RWPE2 (cell line): ENCODE measurements around the gene ERICH2.

Experiments
- ATAC-seq: fragments of 200-7000 bp; cut with Tn5 transposase; 3 replicates; pipeline ENCODE4 v1.9.1; 2021; ENCODE audit warnings: low read depth
- DNase-seq: peaks from one replicate; pipeline ENCODE4 v3.0.0-alpha.2; 2020; ENCODE audit warnings: low spot score
- H3K27ac ChIP-seq: fragments of 450-650 bp; 2 replicates; pipeline ENCODE4 v1.5.1; 2017; ENCODE audit warnings: mild to moderate bottlenecking; ENCODE audit not compliant: poor library complexity, severe bottlenecking
- H3K27me3 ChIP-seq: fragments of 250-450 bp; sonication (Bioruptor Pico); 2 replicates; pipeline ENCODE4 v1.5.1; 2021; ENCODE audit warnings: mild to moderate bottlenecking, moderate library complexity; ENCODE audit not compliant: insufficient read depth, poor library complexity, severe bottlenecking
- H3K36me3 ChIP-seq: fragments of 250-450 bp; sonication (Bioruptor Pico); 2 replicates; pipeline ENCODE4 v1.5.1; 2020; ENCODE audit warnings: low read depth, mild to moderate bottlenecking, moderate library complexity
- H3K4me1 ChIP-seq: fragments of 250-450 bp; sonication (Bioruptor Pico); 2 replicates; pipeline ENCODE4 v1.5.1; 2021; ENCODE audit warnings: mild to moderate bottlenecking, moderate library complexity; ENCODE audit not compliant: insufficient read depth, poor library complexity, severe bottlenecking
- H3K4me3 ChIP-seq: fragments of 250-450 bp; sonication (Bioruptor Pico); 2 replicates; pipeline ENCODE4 v1.5.1; 2021; ENCODE audit warnings: mild to moderate bottlenecking, moderate library complexity; ENCODE audit not compliant: severe bottlenecking
- H3K9me3 ChIP-seq: fragments of 250-450 bp; sonication (Bioruptor Pico); 2 replicates; pipeline ENCODE4 v1.5.1; 2021; ENCODE audit warnings: mild to moderate bottlenecking, moderate library complexity; ENCODE audit not compliant: severe bottlenecking
- TF ChIP-seq, protein P1 (sequence below): fragments of 450-650 bp; IDR thresholded peaks from one replicate; pipeline ENCODE4 v1.5.1; 2017; ENCODE audit warnings: mild to moderate bottlenecking, moderate library complexity; ENCODE audit not compliant: poor library complexity, severe bottlenecking

ERICH2 gene

DNA sequence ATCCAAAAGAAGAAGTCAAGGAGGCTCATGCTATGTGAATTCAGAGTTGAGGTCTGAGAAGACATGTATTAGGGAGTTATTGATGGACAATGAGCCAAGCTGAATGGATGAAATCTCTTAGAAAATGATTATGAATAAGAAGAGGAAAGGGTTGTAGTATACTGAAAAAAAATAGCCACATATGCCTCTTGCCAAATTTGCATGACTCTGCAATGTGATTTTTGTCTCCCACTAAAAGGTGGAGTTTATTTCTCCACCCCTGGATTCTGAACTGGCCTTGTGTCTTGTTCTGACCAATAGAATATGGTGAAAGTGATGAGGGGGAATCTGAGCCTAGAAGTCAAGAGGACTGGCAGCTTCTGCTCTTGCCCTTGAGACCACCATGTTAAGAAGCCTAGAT lies 8.6 kb upstream of the ERICH2 start:
- DNase-seq (no peak), ATAC-seq (no peak)
- no peak overlapping the region for H3K4me3 ChIP-seq

DNA sequence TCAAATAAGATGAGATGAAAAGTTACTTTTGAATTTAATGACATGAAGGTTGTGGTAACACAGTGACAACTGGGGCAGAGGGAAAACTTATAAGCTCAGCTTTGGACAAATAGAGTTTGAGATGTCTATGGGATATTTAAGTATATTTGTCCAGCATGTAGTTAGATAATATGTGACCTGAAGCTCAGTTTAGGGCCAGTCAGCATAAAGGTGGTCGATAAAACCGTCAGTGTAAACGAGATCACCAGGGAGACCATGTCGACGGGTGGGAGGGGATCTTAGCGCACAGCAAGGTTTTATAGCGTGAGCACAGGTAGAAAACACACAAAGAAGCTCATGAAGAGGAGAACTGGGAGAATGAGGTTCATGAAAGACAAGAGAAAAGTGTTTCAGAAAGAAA lies 7.4 kb upstream of the ERICH2 start:
- H3K27ac ChIP-seq: no peak overlapping the region
- DNase-seq: no peak
- H3K4me3 ChIP-seq: no peak overlapping the region

More for the DNA sequence above, 8.6 kb upstream of the ERICH2 start:
- H3K4me1 ChIP-seq: no peaks in the 10 kb centered on the region
- TF ChIP-seq, protein P1, sequence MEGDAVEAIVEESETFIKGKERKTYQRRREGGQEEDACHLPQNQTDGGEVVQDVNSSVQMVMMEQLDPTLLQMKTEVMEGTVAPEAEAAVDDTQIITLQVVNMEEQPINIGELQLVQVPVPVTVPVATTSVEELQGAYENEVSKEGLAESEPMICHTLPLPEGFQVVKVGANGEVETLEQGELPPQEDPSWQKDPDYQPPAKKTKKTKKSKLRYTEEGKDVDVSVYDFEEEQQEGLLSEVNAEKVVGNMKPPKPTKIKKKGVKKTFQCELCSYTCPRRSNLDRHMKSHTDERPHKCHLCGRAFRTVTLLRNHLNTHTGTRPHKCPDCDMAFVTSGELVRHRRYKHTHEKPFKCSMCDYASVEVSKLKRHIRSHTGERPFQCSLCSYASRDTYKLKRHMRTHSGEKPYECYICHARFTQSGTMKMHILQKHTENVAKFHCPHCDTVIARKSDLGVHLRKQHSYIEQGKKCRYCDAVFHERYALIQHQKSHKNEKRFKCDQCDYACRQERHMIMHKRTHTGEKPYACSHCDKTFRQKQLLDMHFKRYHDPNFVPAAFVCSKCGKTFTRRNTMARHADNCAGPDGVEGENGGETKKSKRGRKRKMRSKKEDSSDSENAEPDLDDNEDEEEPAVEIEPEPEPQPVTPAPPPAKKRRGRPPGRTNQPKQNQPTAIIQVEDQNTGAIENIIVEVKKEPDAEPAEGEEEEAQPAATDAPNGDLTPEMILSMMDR: no peak
- H3K27me3 ChIP-seq: no peaks in the 10 kb centered on the region
- no peak overlapping the region for H3K27ac ChIP-seq
- H3K36me3 ChIP-seq: no peaks in the 10 kb centered on the region
- no peaks in the 10 kb centered on the region for H3K9me3 ChIP-seq

DNA sequence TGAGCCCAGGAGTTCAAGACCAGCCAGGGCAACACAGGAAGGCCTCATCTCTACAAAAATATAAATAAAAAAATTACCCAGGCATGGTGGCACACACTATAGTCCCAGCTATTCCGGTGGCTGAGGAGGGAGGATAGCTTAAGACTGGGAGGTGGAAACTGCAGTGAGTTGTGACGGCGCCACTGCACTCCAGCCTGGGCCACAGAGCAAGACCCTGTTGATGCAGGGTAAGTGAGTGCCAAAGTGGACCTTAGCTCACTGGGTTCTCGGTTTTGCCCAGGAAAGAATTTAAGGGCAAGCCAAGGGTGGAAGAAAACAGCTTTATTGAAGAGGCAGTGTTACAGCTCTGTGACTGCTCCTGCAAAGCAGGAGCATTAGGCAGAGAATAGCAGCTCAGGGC lies 6.9 kb upstream of the ERICH2 start:
- no peaks in the 10 kb centered on the region for H3K27me3 ChIP-seq
- ATAC-seq (no peak), DNase-seq (no peak)
- no peaks in the 10 kb centered on the region for H3K4me1 ChIP-seq
- TF ChIP-seq, protein P1: no peak
- H3K9me3 ChIP-seq: no peaks in the 10 kb centered on the region
- H3K36me3 ChIP-seq: no peaks in the 10 kb centered on the region
- H3K27ac ChIP-seq: no peak overlapping the region
- H3K4me3 ChIP-seq: no peak overlapping the region

More for the DNA sequence above, 7.4 kb upstream of the ERICH2 start:
- Histone ChIP-seq H3K9me3 (no peaks in the 10 kb centered on the region), H3K27me3 (no peaks in the 10 kb centered on the region), H3K36me3 (no peaks in the 10 kb centered on the region), H3K4me1 (no peaks in the 10 kb centered on the region)
- ATAC-seq: no peak
- TF ChIP-seq, protein P1: no peak

DNA sequence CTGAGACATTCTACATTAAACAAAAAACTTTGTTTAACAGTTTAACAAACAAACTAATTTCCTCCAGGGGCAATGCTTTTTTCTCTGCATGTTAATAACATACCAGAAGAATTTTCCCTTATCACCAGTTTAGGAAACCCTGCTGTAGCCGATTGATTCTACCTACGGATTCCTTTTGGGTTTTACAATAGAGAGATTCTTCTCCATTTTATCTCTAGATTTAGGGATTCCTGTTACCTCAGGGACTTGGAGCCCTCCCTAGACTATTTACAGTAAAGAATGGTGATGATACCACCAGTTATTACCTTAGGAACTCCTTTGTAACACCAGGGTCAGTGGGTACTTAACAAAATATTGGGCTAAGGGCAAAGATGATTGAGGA lies 5.3 kb upstream of the ERICH2 start:
- H3K36me3 ChIP-seq: no peaks in the 10 kb centered on the region
- no peak for DNase-seq
- H3K9me3 ChIP-seq: no peaks in the 10 kb centered on the region
- TF ChIP-seq, protein P1: no peak
- ATAC-seq: no peak
- no peaks in the 10 kb centered on the region for H3K4me1 ChIP-seq
- no peak overlapping the region for H3K4me3 ChIP-seq
- H3K27ac ChIP-seq: no peak overlapping the region
- no peaks in the 10 kb centered on the region for H3K27me3 ChIP-seq

DNA sequence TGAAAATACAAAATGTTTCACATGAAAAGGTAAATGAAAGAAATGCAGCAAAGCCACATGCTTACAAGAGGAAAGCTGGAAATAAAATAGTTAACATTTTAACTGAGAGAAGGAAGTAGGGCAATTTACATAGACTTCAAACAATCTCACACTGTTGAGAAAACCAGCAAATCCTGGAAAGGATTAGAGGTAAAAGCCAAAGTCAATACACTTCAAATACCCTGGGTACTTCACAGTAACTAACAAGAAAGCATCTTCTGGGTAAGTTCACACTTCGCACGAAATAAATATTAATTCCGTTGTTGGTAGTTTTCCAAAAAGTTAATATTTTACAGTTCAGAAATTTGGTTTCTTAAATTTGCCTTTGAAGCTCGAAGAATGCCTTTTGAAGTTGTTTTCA lies 3.5 kb upstream of the ERICH2 start:
- Histone ChIP-seq H3K27me3 (no peaks in the 10 kb centered on the region), H3K4me3 (no peak overlapping the region), H3K4me1 (no peaks in the 10 kb centered on the region), H3K27ac (no peak overlapping the region), H3K9me3 (no peaks in the 10 kb centered on the region), H3K36me3 (no peaks in the 10 kb centered on the region)
- DNase-seq (no peak), ATAC-seq (no peak)
- TF ChIP-seq, protein P1: no peak
